Testis (tissue), 2 donors: ENCODE results near the gene OTOA.

Experiments
- POLR2A ChIP-seq: fragments of 450-650 bp; IDR thresholded peaks from one replicate; pipeline ENCODE4 v1.6.1; 2017; ENCODE audit warnings: antibody characterized with exemption, mild to moderate bottlenecking, moderate library complexity
- TF ChIP-seq, protein P1 (sequence below), 3 experiments: fragments of 450-650 bp in 2 of 3; fragments of 200-600 bp in 1 of 3; sonication (generic) in 1 of 3; IDR thresholded peaks; one replicate each; pipeline ENCODE4 v1.5.1; 2016 to 2019; ENCODE audit warnings: antibody characterized with exemption in 3 of 3, mild to moderate bottlenecking in 2 of 3, moderate library complexity in 1 of 3

DNA sequence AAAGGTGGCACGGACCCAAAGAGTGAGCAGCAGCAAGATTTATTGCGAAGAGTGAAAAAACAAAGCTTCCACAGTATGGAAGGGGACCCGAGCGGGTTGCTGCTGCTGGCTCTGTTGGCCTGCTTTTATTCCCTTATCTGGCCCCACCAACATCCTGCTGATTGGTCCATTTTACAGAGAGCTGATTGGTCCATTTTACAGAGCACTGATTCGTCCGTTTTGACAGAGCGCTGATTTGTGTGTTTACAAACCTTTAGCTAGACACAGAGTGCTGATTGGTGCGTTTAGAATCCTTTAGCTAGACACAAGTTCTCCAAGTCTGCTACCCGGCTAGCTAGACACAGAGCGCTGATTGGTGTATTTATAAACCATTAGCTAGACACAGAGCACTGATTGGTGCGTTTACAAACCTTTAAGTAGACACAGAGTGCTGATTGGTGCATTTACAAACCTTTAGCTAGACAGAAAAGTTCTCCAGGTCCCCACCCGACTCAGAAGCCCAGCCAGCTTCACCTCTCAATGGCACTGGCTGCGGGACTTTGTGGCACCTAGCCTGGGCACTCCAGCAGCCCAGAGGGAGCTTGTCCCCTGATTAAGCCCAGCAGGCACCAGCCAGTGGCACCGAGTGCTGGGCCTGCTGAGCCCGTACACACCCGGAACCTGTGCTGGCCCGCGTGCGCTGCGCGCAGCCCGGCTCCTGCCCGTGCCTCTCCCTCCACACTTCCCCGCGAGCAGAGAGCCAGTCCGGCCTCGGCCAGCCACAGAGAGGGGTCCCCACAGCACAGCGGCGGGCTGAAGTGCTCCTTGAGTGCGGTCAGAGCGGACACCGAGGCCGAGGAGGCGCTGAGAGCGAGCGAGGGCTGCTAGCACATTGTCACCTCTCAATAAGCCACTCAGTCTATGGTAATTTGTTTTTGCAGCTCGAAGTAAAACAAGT is 26.5 kb upstream of the OTOA start:
- TF ChIP-seq, protein P1, sequence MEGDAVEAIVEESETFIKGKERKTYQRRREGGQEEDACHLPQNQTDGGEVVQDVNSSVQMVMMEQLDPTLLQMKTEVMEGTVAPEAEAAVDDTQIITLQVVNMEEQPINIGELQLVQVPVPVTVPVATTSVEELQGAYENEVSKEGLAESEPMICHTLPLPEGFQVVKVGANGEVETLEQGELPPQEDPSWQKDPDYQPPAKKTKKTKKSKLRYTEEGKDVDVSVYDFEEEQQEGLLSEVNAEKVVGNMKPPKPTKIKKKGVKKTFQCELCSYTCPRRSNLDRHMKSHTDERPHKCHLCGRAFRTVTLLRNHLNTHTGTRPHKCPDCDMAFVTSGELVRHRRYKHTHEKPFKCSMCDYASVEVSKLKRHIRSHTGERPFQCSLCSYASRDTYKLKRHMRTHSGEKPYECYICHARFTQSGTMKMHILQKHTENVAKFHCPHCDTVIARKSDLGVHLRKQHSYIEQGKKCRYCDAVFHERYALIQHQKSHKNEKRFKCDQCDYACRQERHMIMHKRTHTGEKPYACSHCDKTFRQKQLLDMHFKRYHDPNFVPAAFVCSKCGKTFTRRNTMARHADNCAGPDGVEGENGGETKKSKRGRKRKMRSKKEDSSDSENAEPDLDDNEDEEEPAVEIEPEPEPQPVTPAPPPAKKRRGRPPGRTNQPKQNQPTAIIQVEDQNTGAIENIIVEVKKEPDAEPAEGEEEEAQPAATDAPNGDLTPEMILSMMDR (IDR thresholded peaks at IDR 0.05), result no peak
- no peak for TF ChIP-seq POLR2A
